Activated CD4-positive, alpha-beta T cell treated with anti-CD3 and anti-CD28 coated beads, Interleukin-2, amount 50 U/mL, for 16 hours (primary cell): ENCODE measurements around the gene PP2D1.
"Not testable (repeated sequence)": the region's sequence is repeated elsewhere in the genome, so short reads cannot be mapped to it uniquely, and the experiment has no call there.

Source experiments
- DNase-seq: peaks from one replicate; pipeline ENCODE4 v3.0.0-alpha.2; 2020

PP2D1 gene

DNA sequence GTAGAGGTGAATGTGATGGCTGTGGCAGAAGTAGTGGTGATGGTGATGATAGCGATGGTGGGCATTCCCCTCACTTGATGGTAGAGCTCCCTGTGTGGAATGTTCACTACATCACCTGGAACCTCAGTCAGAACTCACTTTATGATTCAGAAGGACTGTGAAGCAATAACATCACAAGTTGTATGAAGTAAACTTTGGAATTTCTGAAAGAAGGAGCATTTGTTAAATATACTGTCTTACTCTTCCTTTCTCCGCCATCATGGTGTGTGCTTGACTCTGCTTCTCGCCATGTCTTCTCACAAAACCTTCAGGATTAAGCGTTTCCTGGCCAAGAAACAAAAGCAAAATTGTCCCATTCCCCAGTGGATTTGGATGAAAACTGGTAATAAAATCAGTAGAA is at the start of gene PP2D1:
Gene PP2D1, minus strand, starts transcription at position 101 of the 400 bp plus-strand sequence. CDS start 192 bp downstream, outside the sequence.
- DNase-seq: no peak

DNA sequence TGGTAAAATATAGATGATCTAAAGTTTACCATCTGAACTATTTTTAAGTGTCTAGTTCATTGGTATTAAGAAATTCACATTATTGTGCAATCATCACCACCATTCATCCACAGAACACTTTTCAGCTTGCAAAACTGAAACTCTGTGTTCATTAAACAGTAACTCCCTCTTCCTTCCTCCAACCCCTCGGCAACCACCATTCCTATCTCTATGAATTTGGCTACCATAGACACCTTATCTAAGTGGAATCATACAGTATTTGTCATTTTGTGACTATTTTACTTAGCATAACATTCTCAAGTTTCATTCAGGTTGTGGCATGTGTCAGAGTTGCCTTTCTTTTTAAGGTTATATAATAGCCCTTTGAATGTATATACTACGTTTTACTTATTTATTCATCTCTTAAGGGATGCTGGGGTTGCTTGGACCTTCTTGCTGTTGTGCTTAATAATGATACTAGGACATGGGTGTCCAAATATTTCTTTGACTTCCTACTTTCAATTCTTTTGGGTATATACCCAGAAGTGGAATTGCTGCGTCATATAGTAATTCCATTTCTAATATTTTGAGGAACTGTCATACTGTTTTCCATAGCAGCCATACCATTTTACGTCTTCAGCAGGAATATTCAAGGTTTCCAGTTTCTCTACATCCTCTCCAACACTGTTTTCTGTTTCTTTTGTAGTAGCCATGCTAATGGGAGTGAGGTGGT is 49.1 kb upstream of the PP2D1 start:
- peak; percentile 88 for DNase-seq

GRCh38 chr3:20059929-20060328 is 47.9 kb upstream of the PP2D1 start:
- DNase-seq: no peak

DNA sequence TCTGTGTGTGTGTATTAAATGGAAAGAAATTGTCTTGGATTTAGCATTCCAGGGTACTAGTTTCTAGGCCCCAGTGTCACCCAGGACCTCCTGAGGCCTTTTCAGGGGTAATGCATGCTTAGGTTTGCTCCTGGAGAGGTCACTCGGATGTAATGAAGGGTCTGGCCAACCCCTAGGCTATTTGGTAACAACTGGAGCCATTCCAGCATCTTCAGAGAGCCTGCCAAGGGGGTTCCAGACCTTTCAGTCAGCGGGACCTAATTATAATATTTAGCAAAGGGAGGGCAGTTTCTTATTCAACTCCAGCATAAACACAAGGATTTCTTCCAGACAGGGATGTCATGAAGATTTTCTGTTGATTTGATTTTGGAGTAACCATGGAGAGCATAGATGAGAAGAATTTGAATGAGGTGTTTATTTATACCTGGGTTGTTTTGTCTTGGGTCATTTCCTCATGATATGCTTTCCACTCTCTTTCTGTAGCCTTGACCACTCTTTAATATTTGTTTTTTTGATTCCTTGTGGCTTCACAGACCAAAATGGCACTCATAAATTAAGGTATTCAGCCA is 45.6 kb upstream of the PP2D1 start:
- DNase-seq: no peak

DNA sequence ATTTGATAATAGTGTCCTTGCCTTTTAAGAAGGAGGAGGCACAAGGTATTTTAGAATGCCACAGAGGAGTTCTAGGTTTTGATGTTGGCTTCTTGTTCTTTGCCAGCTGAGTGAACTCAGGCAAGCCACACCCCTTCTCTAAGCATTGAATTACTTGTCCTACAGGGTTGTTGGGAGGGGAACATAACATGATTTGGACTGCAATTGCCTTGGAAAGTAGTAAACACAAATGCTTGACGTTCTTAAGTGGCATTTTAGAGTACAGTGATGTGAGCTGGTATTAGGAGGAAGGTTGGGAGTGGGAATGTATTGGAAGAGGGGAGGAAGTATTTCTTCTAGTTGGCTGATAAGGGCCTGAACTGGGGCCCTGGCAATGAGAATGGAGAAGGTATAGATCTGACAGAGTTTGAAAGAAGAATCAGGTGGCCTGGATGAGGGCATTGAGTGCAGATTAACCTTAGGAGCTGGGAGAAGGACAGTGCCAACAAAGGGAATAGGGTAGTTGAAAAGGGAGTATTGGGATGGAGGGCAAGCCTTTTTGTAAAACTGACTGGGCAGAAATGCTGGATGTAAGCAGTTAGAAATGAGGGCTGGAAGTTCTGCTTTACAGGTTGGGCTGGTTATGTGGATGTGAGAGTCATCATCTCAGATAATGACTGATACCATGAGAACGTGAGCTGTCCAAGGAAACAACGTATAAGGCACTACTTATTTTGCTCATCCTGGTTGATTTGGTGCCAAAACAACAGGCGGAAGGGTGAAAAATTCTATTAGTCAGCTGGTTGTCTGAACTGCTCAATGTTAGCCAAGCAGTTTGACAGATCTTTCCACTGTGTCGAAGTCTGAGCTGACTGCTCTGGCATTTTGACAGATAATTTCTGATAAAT is 44.9 kb upstream of the PP2D1 start:
- peak; percentile 93 for DNase-seq

- DNase-seq: no peak
Observed at GRCh38 chr3:20055842-20056241, 43.8 kb upstream of the PP2D1 start.

GRCh38 chr3:20055020-20055775 is 43.1 kb upstream of the PP2D1 start:
- DNase-seq: peak; percentile 58

- DNase-seq: peak; percentile 98
Observed at GRCh38 chr3:20054549-20054987, 42.5 kb upstream of the PP2D1 start.

DNA sequence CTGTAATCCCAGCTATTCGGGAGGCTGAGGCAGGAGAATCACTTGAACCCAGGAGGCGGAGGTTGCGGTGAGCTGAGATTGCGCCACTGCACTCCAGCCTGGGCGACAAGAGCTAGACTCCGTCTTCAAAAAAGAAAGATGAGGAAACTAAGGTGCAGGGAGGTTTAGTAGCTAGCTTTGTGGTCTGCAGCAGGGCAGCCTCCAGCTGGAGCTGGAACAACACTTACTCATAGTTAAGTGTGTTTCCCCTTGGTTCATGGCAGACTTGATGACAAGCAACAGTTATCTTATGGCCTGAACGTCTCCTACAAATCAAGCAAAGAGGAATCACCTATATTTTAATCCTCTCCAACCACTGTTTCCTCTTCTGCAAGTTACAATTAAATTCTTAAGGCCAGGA is 40.8 kb upstream of the PP2D1 start:
- no peak for DNase-seq

- no peak for DNase-seq
Observed at GRCh38 chr3:20051123-20051806, 39.2 kb upstream of the PP2D1 start.

DNA sequence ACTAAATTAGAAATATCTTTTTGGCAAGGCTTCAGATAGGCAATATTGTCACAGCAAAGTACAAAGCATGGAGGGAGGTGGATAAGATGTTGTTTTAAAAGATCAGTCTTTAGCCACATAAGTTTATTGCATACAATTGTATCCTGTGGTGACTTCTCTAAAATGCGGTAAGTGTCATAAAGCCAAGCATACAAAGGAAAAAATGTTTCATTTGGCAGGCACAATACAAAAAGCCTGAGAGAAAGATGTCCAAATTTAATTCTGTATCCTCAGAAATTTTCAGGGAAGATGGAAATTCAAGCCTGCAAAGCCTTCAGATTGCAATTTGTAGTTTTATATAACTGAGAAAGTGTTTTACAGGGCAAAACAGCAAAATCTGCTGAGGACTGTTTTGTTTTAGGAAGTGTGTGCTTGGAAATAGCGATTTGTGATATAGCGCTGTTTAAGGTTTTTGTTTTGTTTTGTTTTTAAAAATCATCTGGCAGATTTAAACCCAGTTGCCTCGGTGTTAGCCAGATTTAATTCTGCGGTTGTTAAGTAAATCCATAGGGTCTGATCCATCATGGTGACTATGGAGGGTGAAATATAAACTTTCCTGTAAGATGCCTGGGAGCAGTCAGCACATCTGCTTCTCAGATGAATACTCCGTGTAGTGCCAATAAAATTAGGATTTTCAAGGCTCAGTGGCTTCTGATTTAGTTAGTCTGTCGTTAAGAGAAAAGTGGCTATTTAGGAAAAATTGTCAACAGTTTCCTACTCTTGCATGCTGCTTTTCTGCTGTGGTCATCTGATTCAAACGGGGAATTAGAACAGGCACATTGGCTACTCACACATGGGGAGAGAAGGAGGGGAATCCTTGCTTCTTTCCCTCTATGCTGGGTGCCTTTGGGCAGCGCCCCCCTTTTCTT is 36.2 kb upstream of the PP2D1 start:
- DNase-seq: no peak

DNA sequence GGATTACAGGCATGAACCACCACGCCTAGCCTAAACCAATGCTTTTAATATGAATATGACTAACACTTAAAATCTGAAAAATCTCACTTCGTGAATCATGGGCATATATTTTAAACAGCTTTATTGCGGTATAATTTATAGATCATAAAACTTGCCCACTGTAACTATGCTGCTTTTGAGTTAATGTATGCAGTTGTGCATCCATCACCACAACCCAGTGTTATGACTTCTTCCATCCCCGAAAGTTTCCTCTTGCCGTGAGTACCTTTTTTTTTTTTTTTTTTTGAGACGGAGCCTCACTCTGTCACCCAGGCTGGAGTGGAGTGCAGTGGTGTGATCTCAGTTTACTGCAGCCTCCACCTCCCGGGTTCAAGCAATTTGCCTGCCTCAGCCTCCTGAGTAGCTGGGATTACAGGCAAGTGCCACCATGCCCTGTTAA is 35.3 kb upstream of the PP2D1 start:
- no peak for DNase-seq

GRCh38 chr3:20046556-20046955 is 34.5 kb upstream of the PP2D1 start:
- DNase-seq: no peak

GRCh38 chr3:20045141-20045540 is 33.1 kb upstream of the PP2D1 start:
- not testable (repeated sequence) for DNase-seq

- no peak for DNase-seq
Observed at GRCh38 chr3:20043825-20044224, 31.8 kb upstream of the PP2D1 start.

GRCh38 chr3:20043396-20043795 is 31.3 kb upstream of the PP2D1 start:
- peak; percentile 58 for DNase-seq

DNA sequence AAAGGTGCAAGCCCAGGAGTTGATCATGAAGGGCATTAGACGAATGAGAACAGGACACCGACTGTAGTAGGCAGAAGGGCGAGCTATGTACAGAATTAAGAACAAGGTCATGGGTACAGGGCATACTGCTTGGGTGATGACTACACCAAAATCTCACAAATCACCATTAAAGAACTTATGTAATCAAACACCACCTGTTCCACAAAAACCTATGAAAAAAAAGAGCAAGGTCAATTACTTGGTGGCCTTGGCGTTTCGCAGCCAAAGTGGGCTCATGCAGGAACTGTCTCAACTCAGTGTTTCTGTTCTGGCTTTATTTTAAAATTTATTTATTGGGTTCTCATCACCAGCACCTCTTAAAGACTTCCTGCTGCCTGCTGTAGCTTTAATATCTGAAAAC is 30.3 kb upstream of the PP2D1 start:
- no peak for DNase-seq

DNA sequence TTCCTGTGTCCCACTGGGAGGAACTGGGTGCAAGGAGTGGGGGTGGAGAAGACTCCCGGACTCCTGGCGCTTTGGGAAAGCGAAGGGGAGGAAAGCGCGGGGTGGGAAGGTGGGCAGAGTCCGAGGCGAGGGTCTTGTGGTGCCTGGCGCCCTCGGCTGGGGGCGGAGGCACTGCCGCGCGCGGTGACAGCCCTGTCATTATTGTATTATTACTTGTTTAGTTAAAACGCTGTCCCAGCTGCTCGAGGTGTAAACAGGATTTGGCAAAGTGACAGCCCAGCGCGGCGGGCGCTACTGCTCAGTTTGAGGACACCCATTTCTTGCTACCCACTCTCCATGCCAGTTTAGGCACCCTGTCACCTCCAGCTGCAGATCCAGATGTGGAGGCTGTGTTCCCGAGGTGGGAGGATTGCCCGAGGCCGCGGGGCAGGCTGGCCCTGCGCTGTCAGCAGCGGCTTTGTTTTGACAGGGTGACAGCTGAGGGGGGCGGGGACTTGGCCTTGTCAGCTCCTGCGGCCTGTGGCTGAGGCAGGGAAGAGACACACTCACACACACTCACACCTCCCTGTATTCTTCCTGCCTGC is 29.2 kb upstream of the PP2D1 start:
- DNase-seq: peak; percentile 83

DNA sequence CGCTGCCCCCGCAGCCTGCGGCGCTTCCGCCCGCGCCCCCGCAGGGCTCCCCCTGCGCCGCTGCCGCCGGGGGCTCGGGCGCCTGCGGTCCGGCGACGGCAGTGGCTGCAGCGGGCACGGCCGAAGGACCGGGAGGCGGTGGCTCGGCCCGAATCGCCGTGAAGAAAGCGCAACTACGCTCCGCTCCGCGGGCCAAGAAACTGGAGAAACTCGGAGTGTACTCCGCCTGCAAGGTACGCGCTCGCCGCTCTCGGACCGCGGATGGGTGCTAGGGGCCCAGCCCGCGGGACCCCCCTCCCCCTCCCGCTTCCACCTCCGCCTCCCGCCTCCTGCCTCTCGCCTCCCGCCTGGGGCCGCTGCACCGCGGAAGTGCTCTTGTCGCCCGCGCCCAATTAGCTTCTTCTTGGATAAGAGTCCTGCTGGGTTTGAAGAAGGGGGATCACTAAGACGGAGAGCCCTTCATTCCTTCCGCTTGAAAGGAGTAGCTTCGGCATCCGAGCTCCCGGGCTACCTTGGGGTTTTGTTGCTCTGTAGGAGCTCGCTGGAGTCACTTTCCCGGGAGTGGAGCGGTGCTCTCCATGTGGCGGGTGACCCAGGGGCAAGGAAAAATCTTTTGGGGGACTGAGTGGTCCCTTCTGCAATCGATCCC is 28.6 kb upstream of the PP2D1 start:
- peak; percentile 80 for DNase-seq
